SK-N-SH (cell line): ENCODE data around the gene PPM1F. TPM values are rescaled to one million over a fixed set of nuclear protein-coding genes. Genes with fewer than 3 reads are reported as not detected.

ENCODE experiments used
- CTCF ChIA-PET: fragments of 300-600, 350-600 bp; formaldehyde crosslinking; extraction: SDS; loops from one replicate; lab custom pipeline; 2021; lab: Yijun Ruan, JAX
- POLR2A ChIA-PET: fragments of 350-600 bp; sonication (Branson Sonifier 250); formaldehyde crosslinking; extraction: SDS; loops from one replicate; lab custom pipeline; 2020; ENCODE audit warnings: antibody characterized with exemption, inconsistent platforms; lab: Yijun Ruan, JAX
- DNase-seq: peaks from one replicate; pipeline ENCODE4 v3.0.0; 2012
- H2AFZ ChIP-seq: fragments of 200-600 bp; sonication (generic); 2 replicates; pipeline ENCODE4 v1.8.1; 2016; ENCODE audit warnings: antibody characterized with exemption, mild to moderate bottlenecking, low read depth
- H3F3A ChIP-seq: fragments of 200-600 bp; sonication (generic); replicated peaks from 2 replicates; pipeline ENCODE3; 2016; ENCODE audit warnings: antibody characterized with exemption, mild to moderate bottlenecking; ENCODE audit not compliant: insufficient read depth
- H3K27ac ChIP-seq, 2 experiments: fragments of 200-500 bp in 1 of 2; fragments of 200-600 bp in 1 of 2; sonication (Bioruptor generic) in 1 of 2; sonication (generic), shearing (Covaris generic) in 1 of 2; 2 replicates each; pipeline versions ENCODE4 v1.5.1 to v1.6.1; 2014 to 2016; ENCODE audit warnings: low read depth in 2 of 2, inconsistent platforms in 1 of 2, low read length in 1 of 2, mild to moderate bottlenecking in 1 of 2, mixed read lengths in 1 of 2
- H3K27me3 ChIP-seq: fragments of 200-600 bp; sonication (generic), shearing (Covaris generic); 2 replicates; pipeline ENCODE4 v1.6.1; 2016; ENCODE audit warnings: mixed run types; ENCODE audit not compliant: insufficient read depth
- H3K36me3 ChIP-seq, 2 experiments: fragments of 200-500 bp in 1 of 2; fragments of 200-600 bp in 1 of 2; sonication (Bioruptor generic) in 1 of 2; sonication (generic) in 1 of 2; replicated peaks in 1 of 2; 2 replicates each; pipeline versions ENCODE3 to v1.5.1; 2014 to 2016; ENCODE audit warnings: low read length in 1 of 2, mild to moderate bottlenecking in 1 of 2; ENCODE audit not compliant: insufficient read depth in 2 of 2, control insufficient read depth in 1 of 2
- H3K4me1 ChIP-seq, 2 experiments: fragments of 200-500 bp in 1 of 2; fragments of 200-600 bp in 1 of 2; sonication (Bioruptor generic) in 1 of 2; sonication (generic), shearing (Covaris generic) in 1 of 2; 2 replicates each; pipeline versions ENCODE4 v1.5.1 to v1.6.1; 2014 to 2016; ENCODE audit warnings: low read depth in 1 of 2, low read length in 1 of 2, mixed run types in 1 of 2; ENCODE audit not compliant: insufficient read depth in 2 of 2, control insufficient read depth in 1 of 2
- H3K4me2 ChIP-seq: fragments of 200-600 bp; sonication (generic), shearing (Covaris generic); 2 replicates; pipeline ENCODE4 v1.6.1; 2017; ENCODE audit warnings: mixed run types
- H3K4me3 ChIP-seq, 2 experiments: fragments of 200-500 bp in 1 of 2; fragments of 200-600 bp in 1 of 2; sonication (Bioruptor generic) in 1 of 2; sonication (generic), shearing (Covaris generic) in 1 of 2; 2 replicates each; pipeline versions ENCODE4 v1.5.1 to v1.8.1; 2014 to 2016; ENCODE audit warnings: low read depth in 2 of 2, inconsistent platforms in 1 of 2, low read length in 1 of 2, mild to moderate bottlenecking in 1 of 2, mixed read lengths in 1 of 2, moderate library complexity in 1 of 2
- H3K79me2 ChIP-seq: fragments of 200-600 bp; sonication (generic); 2 replicates; pipeline ENCODE4 v1.8.1; 2017; ENCODE audit warnings: mild to moderate bottlenecking; ENCODE audit not compliant: insufficient read depth
- H3K9ac ChIP-seq: fragments of 200-600 bp; sonication (generic); 2 replicates; pipeline ENCODE4 v1.6.1; 2017; ENCODE audit warnings: mixed run types
- H3K9me2 ChIP-seq: fragments of 200-600 bp; sonication (generic); 2 replicates; pipeline ENCODE4 v1.6.1; 2017; ENCODE audit warnings: mixed run types
- H3K9me3 ChIP-seq: fragments of 200-600 bp; sonication (generic); 2 replicates; pipeline ENCODE4 v1.6.1; 2017; ENCODE audit warnings: mixed run types, mild to moderate bottlenecking, moderate library complexity
- H4K20me1 ChIP-seq: fragments of 200-600 bp; sonication (generic); 2 replicates; pipeline ENCODE4 v1.6.1; 2017; ENCODE audit warnings: mild to moderate bottlenecking, mixed run types; ENCODE audit not compliant: insufficient read depth
- CHD2 ChIP-seq: fragments of 150-350 bp; IDR thresholded peaks from 2 replicates; pipeline ENCODE4 v1.6.1; 2018; ENCODE audit warnings: low read length; ENCODE audit not compliant: partially characterized antibody
- ELF1 ChIP-seq: IDR thresholded peaks from 2 replicates; pipeline ENCODE4 v1.4.0; 2012
- EP300 ChIP-seq, 2 experiments: IDR thresholded peaks; 2 replicates each; pipeline versions ENCODE4 v1.4.0 to v1.6.1; 2012; ENCODE audit warnings: borderline replicate concordance in 1 of 2, low read depth in 1 of 2, low read length in 1 of 2
- EZH2phosphoT487 ChIP-seq: fragments of 200-600 bp; sonication (generic); IDR thresholded peaks from 2 replicates; pipeline ENCODE4 v1.6.1; 2017; ENCODE audit warnings: low read depth, mixed run types, mild to moderate bottlenecking, antibody characterized with exemption, moderate library complexity, borderline replicate concordance
- FOSL2 ChIP-seq: IDR thresholded peaks from 2 replicates; pipeline ENCODE4 v1.4.0; 2012; ENCODE audit warnings: low read depth, mild to moderate bottlenecking, moderate library complexity, borderline replicate concordance
- FOXJ3 ChIP-seq: sonication (generic); formaldehyde crosslinking; IDR thresholded peaks from 2 replicates; pipeline ENCODE4 v1.5.1; 2020; ENCODE audit warnings: mild to moderate bottlenecking, missing genetic modification reagents
- GATA2 ChIP-seq: sonication (generic); formaldehyde crosslinking; IDR thresholded peaks from 2 replicates; pipeline ENCODE4 v1.5.0; 2020; ENCODE audit warnings: mild to moderate bottlenecking, missing genetic modification reagents
- JUND ChIP-seq: IDR thresholded peaks from 2 replicates; pipeline ENCODE4 v1.4.0; 2012
- MEF2A ChIP-seq: IDR thresholded peaks from 2 replicates; pipeline ENCODE4 v1.4.0; 2012; ENCODE audit warnings: low read depth, borderline replicate concordance
- POLR2AphosphoS5 ChIP-seq: IDR thresholded peaks from 2 replicates; pipeline ENCODE4 v1.6.1; 2012; ENCODE audit warnings: low read depth, low read length
- RAD21 ChIP-seq: IDR thresholded peaks from 2 replicates; pipeline ENCODE4 v1.6.1; 2012; ENCODE audit warnings: mild to moderate bottlenecking, low read length
- RCOR1 ChIP-seq: fragments of 150-350 bp; IDR thresholded peaks from 2 replicates; pipeline ENCODE4 v1.6.1; 2017; ENCODE audit warnings: antibody characterized with exemption, low read length
- RXRA ChIP-seq: IDR thresholded peaks from 2 replicates; pipeline ENCODE4 v1.4.0; 2012; ENCODE audit warnings: low read depth, mild to moderate bottlenecking, borderline replicate concordance
- SIN3A ChIP-seq: IDR thresholded peaks from 2 replicates; pipeline ENCODE4 v1.6.1; 2012; ENCODE audit warnings: low read depth, mild to moderate bottlenecking, low read length, moderate library complexity, borderline replicate concordance
- SMC3 ChIP-seq: IDR thresholded peaks from 2 replicates; pipeline ENCODE4 v1.6.1; 2012; ENCODE audit warnings: low read depth, low read length, improper control_type of control experiment
- TCF12 ChIP-seq: IDR thresholded peaks from 2 replicates; pipeline ENCODE4 v1.4.0; 2012
- TEAD4 ChIP-seq: IDR thresholded peaks from 2 replicates; pipeline ENCODE4 v1.4.0; 2012; ENCODE audit warnings: mild to moderate bottlenecking, borderline replicate concordance; ENCODE audit not compliant: insufficient read depth
- USF1 ChIP-seq: IDR thresholded peaks from 2 replicates; pipeline ENCODE4 v1.4.0; 2012; ENCODE audit warnings: low read depth, borderline replicate concordance
- YY1 ChIP-seq: IDR thresholded peaks from 2 replicates; pipeline ENCODE4 v1.4.0; 2012; ENCODE audit warnings: low read depth, mild to moderate bottlenecking
- ZBTB33 ChIP-seq: IDR thresholded peaks from 2 replicates; pipeline ENCODE4 v1.4.0; 2012; ENCODE audit warnings: low read depth, borderline replicate concordance
- WGBS: methylation state at CpG from one replicate; pipeline ENCODE4 v1.1.6; 2017; ENCODE audit warnings: low lambda C conversion rate; 5-methylcytosine and 5-hydroxymethylcytosine counted together
- polyA plus RNA-seq, 3 experiments: library from polyadenylated mRNA; depleted of rRNA; stranded (reverse); fragments of >200 nt; gene quantifications; 2 replicates each; pipeline ENCODE4 v1.2.3, GENCODE V29; 2012
- TF ChIP-seq, protein P1 (sequence below): fragments of 150-350 bp; IDR thresholded peaks from 2 replicates; pipeline ENCODE4 v1.6.1; 2017; ENCODE audit warnings: antibody characterized with exemption, low read length, low read depth, borderline replicate concordance
- TF ChIP-seq, protein P2 (sequence below): fragments of 200-600 bp; sonication (generic); IDR thresholded peaks from 2 replicates; pipeline ENCODE4 v1.6.1; 2017; ENCODE audit warnings: antibody characterized with exemption, mild to moderate bottlenecking, moderate library complexity
- TF ChIP-seq, protein P3 (sequence below): IDR thresholded peaks from 2 replicates; pipeline ENCODE4 v1.4.0; 2012; ENCODE audit warnings: low read depth

PPM1F gene
- polyA plus RNA-seq, 1 of the 3 experiments (the other 2 are of a cell fraction): 29.6 TPM

DNA sequence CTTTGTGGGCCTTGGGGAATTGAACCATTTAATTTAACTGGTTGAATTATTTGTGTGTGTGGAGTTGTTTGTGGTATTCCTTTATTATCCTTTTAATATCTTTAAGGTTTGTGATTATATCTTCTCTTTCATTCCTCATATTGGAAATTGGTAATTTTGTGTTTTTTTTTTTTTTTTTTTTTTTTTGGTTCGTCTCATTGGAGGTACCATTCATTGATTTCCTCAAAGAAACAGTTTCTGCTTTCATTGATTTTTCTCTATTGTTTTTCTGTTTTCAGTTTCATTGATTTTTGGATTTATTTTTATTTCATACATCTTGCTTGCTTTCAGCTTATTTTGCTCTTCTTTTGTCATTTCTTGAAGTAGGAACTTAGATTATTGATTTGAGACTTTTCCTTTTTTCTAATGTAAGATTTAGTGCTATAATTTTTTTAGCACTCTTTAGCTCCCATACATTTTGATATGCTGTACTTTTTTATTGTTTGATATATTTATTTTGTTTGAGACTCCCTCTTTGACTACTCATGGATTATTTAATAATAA, 54.2 kb downstream of the PPM1F start:
- POLR2A ChIA-PET: no interaction called here
- Histone ChIP-seq H3K9ac (no peak overlapping the region), H3K27me3 (no peaks in the 10 kb centered on the region), H3K4me2 (no peak overlapping the region), H3K36me3 (no peaks in the 10 kb centered on the region), H3K9me3 (no peaks in the 10 kb centered on the region), H3K79me2 (no peaks in the 10 kb centered on the region), H3K27ac (no peak overlapping the region), H3K4me1 (no peaks in the 10 kb centered on the region), H3K4me3 (no peak overlapping the region), H4K20me1 (no peaks in the 10 kb centered on the region), H3K9me2 (0 out of 2 replicates have a peak, but pooled peaks cover 3% of the 10 kb centered on the region), H2AFZ (no peak overlapping the region), H3F3A (no peaks in the 10 kb centered on the region)
- CTCF ChIA-PET: interaction anchor here (1.6 kb wide), 1 partner anchor 9 kb away, joined by 4 read pairs; no protein-coding TSS in a partner anchor
- no peak for TF ChIP-seq ELF1
- no peak for TF ChIP-seq TCF12
- TF ChIP-seq, protein P1, sequence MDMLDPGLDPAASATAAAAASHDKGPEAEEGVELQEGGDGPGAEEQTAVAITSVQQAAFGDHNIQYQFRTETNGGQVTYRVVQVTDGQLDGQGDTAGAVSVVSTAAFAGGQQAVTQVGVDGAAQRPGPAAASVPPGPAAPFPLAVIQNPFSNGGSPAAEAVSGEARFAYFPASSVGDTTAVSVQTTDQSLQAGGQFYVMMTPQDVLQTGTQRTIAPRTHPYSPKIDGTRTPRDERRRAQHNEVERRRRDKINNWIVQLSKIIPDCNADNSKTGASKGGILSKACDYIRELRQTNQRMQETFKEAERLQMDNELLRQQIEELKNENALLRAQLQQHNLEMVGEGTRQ: no peak
- no peak for TF ChIP-seq RXRA
- TF ChIP-seq YY1: no peak
- TF ChIP-seq EP300 (IDR thresholded peaks at IDR 0.05; ENCODE audit: borderline replicate concordance in 1 of 2, low read depth in 1 of 2, low read length in 1 of 2): no peak
- TF ChIP-seq GATA2 (CRISPR knock-in tag): no peak
- no peak for DNase-seq
- WGBS: 68% methylated on average over 1 of the region's 1 CpG

DNA sequence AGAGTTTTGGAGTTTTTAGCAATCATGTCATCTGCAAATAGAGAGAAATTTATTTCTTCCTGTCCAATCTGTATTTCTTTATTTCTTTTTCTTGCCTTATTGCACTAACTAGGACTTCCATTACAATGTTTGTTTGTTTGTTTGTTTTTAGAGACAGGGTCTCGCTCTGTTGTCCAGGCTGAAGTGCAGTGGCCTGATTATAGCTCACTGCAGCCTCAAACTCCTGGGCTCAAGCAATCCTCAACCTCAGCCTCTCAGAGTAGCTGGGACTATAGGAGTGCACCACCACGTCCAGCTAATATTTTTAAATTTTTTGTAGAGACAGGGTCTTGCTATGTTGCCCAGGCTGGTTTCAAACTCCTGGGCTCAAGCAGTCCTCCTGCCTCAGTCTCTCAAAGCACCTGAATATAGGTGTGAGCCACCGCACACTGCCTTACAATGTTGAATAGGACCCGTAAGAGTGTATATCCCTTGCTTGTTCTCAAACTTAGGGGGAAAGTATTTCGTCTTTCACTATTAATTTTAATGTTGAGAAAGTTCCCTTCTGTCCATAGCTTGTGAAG, 55.6 kb downstream of the PPM1F start:
- 89% methylated on average over 5 of the region's 5 CpGs for WGBS
- H3K27me3 ChIP-seq: no peaks in the 10 kb centered on the region
- H3K9me2 ChIP-seq: 0 out of 2 replicates have a peak, but pooled peaks cover 3% of the 10 kb centered on the region
- no peak overlapping the region for H3K4me2 ChIP-seq
- no peaks in the 10 kb centered on the region for H3K79me2 ChIP-seq
- ChIA-PET CTCF (interaction anchor here (0.6 to 1.6 kb wide), 3 partner anchors 11 to 141 kb away, joined by 3 to 5 read pairs (median 4); no protein-coding TSS in a partner anchor), POLR2A (no interaction called here)
- no peak for DNase-seq
- H3K9me3 ChIP-seq: no peaks in the 10 kb centered on the region
- no peaks in the 10 kb centered on the region for H3K36me3 ChIP-seq
- H3K9ac ChIP-seq: no peak overlapping the region
- no peak overlapping the region for H3K4me3 ChIP-seq
- H4K20me1 ChIP-seq: no peaks in the 10 kb centered on the region
- no peak overlapping the region for H3K27ac ChIP-seq
- H3F3A ChIP-seq: no peaks in the 10 kb centered on the region
- H2AFZ ChIP-seq: no peak overlapping the region
- TF ChIP-seq RAD21: no peak
- TF ChIP-seq, protein P2, sequence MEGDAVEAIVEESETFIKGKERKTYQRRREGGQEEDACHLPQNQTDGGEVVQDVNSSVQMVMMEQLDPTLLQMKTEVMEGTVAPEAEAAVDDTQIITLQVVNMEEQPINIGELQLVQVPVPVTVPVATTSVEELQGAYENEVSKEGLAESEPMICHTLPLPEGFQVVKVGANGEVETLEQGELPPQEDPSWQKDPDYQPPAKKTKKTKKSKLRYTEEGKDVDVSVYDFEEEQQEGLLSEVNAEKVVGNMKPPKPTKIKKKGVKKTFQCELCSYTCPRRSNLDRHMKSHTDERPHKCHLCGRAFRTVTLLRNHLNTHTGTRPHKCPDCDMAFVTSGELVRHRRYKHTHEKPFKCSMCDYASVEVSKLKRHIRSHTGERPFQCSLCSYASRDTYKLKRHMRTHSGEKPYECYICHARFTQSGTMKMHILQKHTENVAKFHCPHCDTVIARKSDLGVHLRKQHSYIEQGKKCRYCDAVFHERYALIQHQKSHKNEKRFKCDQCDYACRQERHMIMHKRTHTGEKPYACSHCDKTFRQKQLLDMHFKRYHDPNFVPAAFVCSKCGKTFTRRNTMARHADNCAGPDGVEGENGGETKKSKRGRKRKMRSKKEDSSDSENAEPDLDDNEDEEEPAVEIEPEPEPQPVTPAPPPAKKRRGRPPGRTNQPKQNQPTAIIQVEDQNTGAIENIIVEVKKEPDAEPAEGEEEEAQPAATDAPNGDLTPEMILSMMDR: no peak
- no peak for TF ChIP-seq RCOR1
- no peak for TF ChIP-seq FOSL2
- TF ChIP-seq SIN3A: no peak
- no peak for TF ChIP-seq GATA2 (CRISPR knock-in tag)
- TF ChIP-seq JUND: no peak
- TF ChIP-seq EZH2phosphoT487: no peak
- no peak for TF ChIP-seq TCF12
- TF ChIP-seq MEF2A: no peak
- TF ChIP-seq SMC3: no peak
- TF ChIP-seq USF1: no peak
- no peak for TF ChIP-seq TEAD4
- no peak for TF ChIP-seq CHD2
- TF ChIP-seq ELF1: no peak
- TF ChIP-seq FOXJ3 (CRISPR knock-in tag): no peak
- TF ChIP-seq POLR2AphosphoS5: no peak
- TF ChIP-seq, protein P3, sequence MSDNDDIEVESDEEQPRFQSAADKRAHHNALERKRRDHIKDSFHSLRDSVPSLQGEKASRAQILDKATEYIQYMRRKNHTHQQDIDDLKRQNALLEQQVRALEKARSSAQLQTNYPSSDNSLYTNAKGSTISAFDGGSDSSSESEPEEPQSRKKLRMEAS: no peak
- no peak for TF ChIP-seq ZBTB33
- no peaks in the 10 kb centered on the region for H3K4me1 ChIP-seq
